HG03571 (cell line): Measurements from ENCODE around the gene MAD1L1.

Experiments used
- ATAC-seq: cut with Tn5 transposase; IDR thresholded peaks from one replicate; pipeline ENCODE4 v1.9.1; 2021; ENCODE audit not compliant: unreplicated experiment

The MAD1L1 gene

DNA sequence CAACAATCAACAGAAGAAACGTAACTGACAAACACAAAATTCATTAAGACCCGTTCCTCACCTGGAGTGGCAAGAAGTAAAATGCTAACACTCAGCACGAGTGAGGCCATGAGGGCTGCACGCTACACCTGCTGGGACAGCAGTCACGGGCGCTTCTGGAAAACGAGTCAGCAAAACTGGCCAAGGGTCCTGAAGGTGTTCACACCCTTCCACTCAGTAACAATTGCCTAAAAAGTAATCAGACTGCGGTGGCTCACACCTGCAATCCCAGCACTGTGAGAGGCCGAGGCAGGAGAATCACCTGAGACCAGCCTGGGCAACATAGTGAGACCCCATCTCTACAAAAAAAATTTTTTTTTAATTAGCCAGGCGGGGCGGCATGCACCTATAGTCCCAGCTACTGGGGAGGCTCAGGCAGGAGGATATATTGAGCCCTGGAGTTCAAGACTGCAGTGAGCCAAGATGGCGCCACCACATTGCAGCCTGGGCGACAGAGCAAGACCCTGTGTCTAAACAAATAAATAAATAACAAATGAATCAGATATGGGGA is 199.1 kb downstream of the MAD1L1 start:
- ATAC-seq: no peak

DNA sequence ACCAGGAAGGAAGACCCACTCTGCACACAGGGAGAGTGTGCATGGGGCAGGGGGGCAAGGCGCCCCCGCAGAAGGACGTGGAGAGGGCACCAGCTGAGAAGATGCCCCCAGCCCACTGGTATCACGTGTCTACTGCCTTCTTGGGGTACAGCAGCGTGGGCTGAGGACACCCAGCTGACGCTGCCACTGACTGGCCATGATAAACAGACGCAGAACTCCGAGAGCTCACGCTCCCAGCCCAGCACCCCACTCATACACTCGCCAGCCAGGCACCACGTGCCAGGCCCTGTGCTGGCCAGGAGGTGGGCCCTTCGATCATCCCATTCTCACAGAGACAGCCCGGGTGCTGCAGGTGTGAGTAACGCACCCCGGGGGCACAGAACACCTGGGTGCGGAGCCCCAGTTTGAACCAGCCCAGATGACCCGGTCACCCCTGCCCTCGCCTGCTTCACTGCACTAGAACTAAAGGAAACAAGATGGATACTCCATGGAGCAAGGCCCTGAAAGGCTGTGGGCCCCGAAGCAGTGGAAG is 199.8 kb downstream of the MAD1L1 start:
- ATAC-seq: no peak

DNA sequence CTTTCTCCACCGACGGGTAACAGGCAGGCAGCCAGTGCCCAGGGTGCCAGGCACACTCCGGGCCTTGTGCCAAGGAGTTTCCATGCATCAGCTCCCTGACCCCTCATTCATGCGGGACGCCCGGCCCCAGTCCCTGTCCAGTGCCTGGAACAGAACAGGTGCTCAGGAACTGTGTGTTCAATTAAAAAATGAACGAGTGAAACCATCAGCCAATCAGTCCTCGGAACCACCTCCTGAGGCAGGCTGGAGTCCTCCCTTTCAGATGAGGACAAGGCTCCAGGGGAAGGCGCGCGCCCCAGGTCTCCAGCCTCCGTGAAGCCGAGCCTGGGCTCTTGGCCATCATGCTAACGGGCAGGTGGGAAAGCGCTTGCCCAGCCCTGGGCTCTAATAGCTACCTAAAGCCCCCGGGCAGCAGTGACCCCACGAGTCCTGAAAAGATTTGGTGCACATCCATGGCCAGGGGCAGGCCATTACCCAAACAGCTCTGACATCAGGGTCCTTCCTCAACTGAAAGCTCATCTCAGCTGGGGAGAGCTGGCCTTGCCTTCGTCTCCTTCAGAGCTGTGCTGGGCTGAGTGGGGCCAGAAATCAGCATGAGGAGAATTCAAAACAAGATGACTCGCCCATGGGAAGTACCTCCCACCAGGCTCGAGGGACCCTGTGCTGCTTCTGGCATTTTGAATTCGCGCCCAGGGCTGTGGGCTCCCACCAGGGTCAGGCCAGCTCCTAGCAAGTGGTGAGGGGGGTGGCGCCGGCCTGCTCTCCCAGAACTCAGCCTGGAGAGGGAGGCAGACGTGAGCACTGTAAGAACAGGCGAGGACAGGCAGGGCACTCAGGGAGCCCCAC is 200.5 kb downstream of the MAD1L1 start:
- no peak for ATAC-seq

DNA sequence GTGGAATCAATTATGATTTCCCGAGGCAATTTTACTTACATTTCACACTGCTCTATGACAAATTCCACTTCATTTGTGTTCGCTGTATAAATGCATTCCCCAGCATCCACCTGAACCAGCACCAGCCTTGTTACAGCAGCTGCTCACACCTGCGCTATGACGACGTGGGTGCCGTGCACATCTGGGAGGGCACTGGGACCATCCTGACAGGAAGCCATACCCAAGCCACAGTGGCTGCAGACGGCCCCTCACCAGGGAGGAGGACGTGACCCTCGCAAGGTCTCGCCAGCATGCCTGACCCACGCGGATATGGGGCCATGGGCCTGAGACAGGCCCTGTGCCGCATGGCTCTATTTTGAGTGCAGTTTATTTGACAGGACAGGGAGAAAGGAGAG is 201.3 kb downstream of the MAD1L1 start:
- no peak for ATAC-seq

DNA sequence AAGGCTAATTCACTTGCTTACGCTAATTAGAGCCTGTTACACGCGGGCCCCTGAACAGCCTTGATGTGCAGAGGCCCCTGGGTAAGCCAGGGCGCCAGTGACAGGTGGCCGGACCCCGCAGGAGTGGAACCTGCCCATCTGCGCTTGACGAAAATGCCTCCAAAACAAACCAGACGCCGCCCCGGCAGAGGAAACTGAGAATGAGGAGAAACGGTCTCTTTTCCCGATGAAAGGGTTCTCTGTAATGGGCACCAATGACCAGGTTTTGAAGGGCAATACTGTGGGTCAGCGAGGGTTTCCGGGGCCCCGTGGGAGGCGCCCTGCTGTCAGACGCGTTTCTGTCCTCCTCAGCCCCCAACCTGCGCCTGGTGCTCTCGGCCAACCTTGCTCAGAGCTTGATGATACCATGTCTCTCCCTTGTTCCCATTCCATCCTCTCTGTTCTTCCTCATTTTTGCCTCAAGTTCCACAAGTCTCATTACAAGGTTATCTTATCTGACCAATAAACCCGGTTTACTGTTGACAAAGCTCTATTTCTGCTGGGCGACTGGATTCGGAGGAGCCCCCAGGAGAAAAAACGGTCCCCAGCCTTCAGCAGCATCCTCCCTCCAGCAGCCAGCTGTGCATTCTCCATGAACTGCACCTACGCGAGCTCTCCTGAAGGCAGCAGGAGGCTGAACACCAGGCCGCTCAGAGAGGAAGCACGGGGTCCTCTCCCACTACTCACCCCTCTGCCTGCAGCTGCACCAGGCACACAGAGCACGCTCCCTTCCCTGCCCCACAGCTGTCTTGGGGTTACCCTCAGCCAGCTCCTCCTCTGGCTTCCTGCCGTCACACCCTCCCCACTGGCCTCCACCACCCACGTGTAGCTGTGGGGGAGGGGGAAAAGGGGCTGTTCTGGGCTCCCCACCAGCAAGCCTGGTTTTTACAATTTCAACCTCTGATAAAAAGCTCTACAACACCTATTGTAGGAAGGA is 202.0 kb downstream of the MAD1L1 start:
- ATAC-seq: no peak

DNA sequence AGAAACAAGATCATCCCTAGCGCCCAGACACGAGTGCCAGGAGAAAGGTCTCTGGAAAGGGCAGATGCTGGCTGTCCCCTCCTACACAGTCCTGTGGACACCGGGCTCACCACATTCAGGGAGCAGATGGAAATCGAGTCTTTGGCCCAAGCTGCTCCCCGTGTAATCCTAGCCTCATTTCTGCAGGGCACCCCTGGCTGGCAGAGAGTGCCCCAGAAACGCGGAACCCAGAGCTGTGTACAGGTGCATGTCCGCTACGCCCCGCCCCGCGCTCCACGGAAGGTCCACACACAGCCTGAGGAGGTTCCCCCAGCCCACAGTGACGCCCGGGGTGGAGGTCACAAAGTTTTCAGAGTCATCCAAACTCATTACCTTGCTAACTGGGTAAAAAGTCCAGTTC is 202.8 kb downstream of the MAD1L1 start:
- ATAC-seq: no peak

DNA sequence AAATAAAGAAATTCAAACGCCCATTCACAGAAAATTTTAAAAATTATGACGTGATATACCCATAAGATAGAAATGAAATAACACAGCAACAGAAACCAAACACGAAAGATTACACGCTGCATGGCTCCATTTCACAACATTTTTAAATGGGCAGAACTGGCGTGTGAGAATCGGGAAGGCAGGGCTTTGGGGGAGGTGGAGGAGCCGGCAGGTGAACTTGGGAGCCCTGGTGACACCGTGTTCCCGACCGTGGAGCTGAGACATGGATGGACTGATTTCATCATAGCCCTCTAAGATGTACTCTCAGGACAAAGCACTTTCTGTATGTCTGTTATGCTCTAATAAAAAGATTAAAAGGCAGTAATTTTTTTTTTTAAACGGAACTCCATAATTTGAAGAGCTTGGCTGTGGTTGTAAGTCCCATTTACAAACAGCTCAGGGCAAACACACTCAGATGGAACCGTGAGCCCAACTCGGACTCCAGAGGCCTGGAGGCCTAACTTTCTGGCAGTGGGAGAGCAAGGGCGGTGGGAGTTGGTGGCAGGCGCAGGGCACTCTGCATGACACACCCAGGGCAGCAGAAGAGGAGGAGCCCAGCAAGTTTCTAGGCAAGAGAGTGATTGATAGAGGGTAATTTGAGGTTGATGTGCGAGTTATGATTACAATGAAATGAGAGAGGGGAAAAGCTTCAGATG is 203.4 kb downstream of the MAD1L1 start:
- no peak for ATAC-seq

DNA sequence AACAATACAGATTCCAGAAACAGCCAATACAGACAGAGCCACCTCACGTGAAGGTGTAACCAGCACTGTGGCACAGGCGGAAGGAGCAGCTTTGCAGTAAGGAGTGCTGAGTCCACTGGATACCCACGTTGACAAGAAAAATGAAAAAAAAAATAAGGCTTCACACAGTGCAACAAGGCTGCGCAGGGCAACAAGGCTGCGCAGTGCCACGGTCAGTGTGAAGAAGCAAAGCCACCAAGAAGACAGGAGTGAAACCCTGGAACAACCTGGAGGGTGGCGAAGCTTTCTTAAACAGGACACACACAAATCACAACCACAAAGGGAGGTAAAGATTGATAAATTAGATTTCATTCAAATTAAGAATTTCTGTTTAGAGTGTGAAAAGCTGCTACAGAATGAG is 204.0 kb downstream of the MAD1L1 start:
- no peak for ATAC-seq

DNA sequence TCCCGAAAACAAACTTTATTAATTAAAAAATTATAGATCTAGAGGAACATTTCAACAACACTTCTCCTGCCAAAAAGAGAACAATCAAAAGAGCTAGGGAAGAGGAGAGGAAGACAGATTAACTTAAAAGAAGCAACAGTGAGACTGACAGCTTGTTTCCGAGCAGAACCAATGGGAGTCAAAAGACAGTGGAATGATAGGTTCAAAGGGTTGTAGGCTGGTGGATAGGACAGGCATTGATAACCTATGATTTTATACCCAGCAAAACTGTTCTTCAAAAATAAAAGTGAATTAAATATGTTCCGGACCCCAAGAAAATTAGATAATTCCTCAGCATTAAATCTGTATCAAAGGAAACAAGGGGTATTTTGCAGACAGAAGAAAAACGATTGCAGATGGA is 207.6 kb downstream of the MAD1L1 start:
- no peak for ATAC-seq

DNA sequence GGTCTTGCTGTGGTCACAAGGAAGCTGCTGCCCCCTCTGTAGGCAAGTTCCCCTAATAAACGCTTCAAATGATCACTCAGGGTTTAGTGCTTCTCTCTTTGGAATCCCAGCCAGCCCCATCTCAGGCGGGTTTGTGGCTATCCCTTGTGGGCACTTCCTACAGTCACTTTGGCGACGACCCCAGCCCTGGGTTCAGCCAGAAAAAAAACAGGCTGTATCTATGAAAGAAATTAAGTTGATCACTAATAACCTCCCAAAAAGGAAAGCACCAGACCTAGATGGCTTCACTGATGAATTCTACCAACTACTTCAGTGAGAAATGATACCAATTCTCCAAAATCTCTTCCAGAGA is 208.2 kb downstream of the MAD1L1 start:
- no peak for ATAC-seq

DNA sequence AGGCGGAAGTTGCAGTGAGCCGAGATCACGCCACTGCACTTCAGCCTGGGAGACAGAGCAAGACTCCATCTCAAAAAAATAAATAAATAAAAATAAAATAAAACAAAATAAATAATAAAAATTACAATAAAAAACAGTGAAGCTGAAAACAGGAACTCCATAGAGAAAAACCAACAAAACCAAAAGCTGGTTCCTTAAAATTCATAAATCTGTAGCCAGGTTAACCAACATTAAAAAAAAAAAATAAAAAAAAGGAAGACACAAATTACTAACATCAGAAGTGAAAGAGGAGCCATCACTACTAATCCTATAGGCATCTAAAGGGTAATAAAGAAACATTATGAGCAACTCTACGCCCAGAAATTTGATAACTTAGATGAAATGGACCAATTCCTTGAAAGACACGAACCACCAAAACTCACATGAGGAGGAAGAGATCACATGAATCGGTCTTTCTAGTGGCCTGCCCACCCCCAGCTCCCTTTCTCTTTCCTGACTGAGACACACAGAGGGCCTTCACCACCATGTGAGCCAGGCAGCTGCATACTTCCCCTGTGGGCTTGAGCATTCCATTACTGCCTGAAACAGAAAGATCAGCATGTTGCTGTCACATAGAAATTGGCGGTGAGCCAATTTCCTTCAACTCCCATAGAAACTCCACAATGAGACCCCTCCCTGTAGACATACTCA is 208.7 kb downstream of the MAD1L1 start:
- ATAC-seq: no peak

DNA sequence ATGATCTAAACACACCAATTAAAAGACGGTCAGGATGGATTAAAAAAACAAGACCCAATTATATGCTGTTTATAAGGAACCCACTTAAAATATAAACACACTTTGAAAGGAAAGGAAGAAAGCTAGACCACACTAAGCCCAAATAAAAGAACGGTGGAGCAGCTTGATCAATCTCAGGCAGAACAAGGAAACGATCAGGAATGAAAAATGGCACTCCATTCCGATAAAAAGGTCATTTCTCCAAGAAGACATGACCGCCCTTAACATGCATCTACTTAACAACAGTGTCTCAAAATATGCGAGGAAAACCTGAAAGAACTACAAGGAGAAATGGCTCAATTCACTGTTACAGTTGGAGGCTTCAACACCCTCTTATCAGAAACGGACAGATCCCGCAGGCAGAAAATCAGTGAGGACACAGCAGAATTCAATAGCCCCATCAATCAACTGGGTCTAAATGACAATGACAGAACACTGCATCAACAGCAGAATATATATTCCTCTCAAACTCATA is 210.0 kb downstream of the MAD1L1 start:
- no peak for ATAC-seq

DNA sequence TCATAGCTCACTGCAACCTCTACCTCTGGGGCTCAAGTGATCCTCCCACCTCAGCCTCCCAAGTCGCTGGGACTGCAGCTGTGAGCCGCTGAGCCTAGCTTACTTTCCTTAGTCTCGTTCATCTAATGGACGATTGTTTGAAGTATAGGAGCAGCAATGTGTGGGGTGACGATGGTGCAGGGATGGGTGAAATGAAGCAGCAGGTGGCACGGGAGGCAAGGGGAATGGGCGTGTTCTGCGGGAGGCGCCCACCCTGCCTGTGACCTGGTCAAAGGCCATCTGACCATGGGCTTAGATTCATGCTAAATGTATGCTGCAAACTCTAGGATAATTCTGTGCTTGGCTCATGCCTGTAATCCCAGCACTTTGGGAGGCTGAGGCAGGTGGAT is 210.7 kb downstream of the MAD1L1 start:
- no peak for ATAC-seq

DNA sequence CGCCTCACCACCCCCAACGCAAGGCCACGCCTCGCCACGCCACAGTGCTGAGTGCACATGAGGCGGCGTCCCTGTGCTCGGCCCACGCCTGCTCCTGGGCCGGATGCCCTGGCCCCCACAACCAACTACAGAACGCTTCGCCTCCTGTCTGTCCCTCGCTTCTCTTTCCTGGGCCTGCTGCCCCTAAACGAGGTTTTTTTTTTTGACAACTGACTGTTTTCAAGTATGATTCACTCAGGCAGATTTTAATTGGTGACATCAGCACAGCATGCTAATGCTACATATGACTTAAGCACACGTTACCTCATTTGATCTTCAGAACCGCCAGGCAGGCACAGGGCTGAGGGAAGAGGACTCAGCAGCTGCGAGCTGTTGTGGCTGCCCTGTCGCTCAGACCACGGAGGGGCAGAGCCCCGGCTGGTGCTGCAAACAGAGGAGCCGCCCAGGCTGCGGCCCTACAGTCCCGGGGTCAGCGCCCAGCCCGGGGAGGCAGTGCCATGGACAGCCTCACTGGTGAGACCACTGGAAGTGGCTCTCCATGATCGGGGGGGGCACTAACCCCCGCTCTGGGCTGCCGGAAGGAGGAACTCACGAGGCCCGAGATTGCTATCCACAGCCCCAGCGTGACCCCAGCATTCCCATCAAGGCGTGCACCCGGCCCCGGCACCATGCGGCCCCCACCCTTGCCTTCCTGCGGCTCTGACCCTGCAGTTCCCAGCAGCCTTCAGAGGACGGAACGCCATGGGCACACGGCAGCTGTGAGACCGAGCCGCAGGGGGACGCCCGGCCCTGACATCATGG is 212.8 kb downstream of the MAD1L1 start:
- ATAC-seq: no peak

DNA sequence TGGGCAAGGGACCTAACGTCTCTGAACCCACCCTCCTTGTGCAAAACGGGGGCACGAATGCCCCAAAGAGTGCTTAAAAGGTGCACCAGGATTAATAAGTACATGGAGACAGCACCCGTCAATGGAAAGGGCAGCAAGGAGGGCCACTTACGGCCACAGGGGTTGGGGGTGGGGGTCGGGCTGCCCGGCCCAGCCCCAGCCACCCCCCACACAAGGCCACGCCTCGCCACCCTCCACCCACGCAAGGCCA is 213.4 kb downstream of the MAD1L1 start:
- ATAC-seq: no peak

DNA sequence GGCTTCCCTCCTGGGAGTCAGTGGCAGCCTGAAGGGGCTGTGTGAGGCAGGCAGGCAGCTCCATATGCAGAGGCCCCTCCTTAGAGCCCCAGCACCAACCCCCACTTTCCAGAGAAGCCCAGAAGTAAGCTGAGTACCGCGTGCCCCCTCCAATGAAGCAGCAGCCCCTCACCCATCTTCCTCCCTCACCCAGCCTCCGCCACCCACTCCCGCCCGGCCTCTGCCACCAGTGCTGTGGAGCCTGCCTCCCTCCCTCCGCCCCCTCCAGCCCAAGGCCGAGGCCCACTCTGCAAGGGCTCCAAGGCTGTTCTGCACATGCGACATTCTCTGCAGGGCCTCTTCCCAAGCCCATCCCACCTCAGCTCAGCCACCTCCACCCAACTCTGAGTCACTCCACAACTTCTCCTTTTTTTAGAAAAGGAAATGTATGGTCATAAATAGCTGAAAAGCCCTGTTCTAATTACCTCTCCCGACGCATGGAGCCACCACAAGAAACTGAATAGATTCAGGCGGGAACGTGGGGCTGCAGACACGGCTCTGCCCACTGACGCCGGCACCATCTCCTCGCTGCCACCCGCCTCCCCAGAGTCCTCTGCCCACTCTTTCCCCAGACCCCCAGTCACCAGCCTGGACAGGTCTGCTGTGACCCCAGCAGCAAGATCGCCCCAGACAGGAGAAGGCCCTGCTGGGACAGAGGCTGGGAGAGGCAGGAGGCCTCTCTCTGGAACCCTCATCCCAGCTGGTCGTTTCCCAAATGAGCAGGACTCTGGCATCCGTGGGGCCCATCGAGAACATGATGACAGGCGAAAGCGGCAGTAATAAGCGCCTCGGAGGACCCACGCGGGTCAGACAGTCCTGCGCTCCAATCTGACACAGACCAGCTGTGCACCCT is 213.9 kb downstream of the MAD1L1 start:
- no peak for ATAC-seq

DNA sequence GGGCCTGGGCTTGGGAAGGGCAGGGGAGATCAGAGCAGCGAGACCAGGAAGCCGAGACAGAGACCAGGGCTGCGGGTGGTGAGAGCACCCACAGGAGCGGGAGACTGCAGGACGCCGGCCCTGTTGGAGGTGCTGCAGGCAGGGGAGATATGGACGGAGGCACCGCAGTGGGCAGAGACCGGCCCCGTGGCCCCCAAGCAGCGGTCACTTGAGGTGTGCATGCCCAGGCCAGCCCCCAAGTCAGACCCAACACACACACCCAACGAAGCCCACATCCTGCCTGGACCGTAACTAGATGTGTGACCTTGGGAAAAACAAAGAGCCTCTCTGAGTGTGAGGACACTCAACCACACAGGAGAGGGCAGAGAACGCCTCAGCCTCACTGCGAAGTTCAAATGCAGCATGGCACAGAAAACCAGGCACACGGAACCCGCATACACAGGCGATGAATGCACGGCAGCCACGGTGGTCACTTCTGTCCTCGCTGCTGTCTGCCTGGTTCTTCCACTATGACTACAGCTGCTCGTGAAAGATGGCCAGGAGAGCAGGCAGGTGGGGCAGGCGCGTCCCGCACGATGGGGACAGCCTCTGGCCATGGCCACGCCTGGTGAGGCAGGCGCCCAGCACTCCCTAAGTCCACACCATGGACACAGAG is 214.7 kb downstream of the MAD1L1 start:
- no peak for ATAC-seq

DNA sequence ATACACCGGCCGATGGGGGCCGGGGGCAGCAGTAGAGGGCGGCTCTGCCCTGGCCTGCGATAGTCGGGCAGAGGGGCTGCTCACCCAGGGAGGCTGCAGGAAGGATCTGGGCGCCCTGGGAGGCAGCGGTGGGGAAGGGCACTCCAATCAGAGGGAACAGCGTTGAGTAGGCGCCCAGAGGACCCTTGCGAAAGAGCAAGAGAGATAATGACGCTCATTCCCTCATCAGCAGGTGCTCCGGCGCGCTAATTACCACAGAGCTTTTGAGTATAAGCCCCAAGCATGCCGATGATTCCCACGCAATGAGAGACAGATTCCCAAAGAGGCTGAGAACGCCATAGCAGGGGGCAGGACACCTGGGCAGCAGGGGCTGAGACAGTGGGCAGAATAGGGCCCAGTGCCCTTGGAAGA is 215.3 kb downstream of the MAD1L1 start:
- no peak for ATAC-seq
